Stimulated activated CD8-positive, alpha-beta memory T cell treated with anti-CD3 and anti-CD28 coated beads, Interleukin-12 subunit alpha, Interleukin-12 subunit beta, amount 100 ng/mL, for 1 hour (primary cell): Measurements from ENCODE around the gene TBL1XR1.
"Not testable (repeated sequence)": the region's sequence is repeated elsewhere in the genome, so short reads cannot be mapped to it uniquely, and the experiment has no call there.

Source experiments
- DNase-seq: peaks from one replicate; pipeline ENCODE4 v3.0.0-alpha.2; 2020; ENCODE audit warnings: low read depth

The TBL1XR1 gene

DNA sequence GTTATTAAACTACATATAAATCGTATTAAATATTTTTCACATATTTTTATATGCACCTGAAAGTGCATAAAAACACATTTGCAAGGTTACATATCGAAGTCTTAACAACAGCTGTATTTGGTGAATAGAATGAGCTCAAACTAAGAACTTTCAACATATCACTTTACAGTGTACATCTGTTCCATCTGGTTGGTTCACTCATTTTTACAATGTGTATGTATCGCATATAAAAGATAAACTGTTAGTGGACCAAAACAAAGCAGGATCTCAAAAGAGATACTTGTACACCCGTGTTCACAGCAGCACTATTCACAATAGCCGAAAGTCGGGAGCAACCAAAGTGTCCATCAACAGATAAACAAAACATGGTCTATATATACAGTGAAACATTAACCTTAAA is 55.8 kb downstream of the TBL1XR1 start:
- no peak for DNase-seq

DNA sequence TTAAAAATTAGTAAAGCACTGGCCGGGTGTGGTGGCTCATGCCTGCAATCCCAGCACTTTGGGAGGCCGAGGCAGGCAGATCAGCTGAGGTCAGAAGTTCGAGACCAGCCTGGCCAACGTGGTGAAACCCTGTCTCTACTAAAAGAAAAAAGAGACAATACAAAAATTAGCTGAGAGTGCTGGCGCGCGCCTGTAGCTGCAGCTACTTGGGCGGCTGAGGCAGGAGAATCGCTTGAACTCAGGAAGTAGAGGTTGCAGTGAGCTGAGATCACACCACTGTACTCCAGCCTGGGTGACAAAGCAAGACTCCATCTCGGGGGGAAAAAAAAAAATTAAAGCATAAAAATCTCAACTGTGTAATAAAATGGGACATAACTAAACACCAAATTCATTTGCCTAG is 58.1 kb downstream of the TBL1XR1 start:
- DNase-seq, result not testable (repeated sequence)

DNA sequence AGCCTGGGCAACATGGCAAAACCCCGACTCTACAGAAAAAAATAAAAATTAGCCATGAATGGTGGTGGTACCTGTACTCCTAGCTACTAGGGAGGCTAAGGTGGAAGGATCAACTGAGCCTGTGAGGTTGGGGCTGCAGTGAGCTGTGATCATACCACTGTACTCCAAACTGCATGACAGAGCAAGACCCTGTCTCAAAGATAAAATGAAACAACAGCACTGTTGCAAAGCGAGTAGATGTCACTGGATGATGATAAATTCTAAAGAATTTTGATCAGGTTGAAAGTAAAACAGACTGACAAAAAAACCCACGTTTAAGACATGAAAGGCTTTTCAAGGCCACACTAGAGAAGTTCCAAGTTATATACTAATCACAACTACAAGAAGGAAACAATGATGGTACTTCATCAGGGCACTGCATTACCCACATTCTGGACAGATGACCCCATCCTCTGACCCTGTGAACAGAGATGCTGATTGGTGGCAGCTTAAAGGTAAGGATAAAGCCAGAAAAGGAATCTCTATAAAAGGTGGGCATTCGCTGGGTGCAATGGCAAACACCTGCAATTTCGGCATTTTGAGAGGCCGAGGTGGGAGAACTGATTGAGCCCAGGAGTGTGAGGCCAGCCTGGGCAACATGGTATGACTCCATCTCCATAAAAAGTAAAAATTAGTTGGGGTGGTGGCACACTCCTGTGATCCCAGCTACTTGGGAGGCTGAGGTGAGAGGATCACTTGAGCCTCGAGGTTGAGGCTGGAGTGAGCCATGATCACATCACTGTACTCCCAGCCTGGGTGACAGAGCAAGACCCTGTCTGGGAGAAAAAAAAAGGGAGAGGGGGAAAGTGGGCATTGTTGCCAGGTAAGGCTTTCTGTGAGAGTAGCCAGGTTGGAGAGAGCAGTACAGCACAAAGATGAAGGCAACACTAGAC is 59.2 kb downstream of the TBL1XR1 start:
- DNase-seq, result no peak

DNA sequence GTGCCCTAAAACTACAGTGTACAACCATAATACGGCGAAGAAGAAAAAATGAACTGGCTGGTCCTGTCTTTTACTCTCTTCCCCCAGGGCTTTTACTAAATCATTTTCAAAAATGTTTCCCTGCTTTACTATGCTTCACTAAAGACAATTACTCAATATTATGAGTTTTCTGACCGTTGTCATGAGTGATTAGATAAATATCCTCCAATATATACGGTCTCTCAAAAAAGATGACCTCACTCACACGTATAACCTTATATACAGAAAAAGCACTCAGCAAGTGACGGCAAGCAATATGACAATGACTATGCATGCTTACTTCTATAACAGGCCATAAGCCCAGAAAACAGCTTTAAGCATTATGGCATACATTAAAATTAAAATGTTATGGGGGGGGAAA is 60.5 kb downstream of the TBL1XR1 start:
- DNase-seq, result no peak

DNA sequence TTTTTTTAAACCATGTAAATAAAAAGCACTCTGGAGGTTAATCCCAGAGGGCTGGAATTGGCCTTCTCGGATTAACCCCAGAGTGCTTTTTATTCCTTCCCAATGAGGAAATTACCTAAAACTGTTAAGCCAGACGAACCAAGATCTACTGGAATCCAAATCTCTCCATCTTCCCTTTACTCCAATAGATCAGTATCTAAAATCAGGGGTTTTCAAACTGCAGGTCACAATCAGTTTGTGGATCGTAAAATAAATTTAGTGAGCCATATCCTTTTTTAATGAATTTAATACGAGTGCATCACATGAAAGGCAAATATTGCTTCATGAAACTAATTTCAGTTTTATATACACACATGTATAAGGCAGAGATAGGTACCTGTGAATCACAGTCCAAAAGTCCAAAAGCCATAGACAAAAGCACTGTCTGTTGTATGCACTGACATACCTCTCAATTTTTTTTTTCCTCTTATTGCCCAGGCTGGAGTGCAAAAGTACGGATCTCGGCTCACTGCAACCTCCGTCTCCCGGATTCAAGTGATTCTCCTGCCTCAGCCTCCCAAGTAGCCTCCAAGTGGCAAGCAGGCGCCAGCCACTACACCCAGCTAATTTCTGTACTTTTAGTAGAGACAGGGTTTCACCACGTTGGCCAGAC is 61.3 kb downstream of the TBL1XR1 start:
- no peak for DNase-seq

DNA sequence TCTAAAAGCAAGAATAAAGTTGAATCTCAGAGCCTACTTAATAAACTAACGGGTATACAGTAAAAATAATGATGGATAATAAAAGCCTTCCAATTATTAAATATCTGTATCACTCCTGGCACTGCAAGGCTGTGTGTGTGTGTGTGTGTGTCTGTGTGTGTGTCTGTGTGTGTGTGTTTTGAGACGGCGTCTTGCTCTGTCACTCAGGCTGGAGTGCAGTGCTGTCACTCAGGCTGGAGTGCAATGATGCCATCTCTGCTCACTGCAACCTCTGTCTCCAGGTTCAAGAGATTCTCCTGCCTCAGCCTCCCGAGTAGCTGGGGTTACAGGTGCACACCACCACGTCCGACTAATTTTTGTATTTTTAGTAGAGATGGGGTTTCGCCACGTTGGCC is 62.5 kb downstream of the TBL1XR1 start:
- no peak for DNase-seq

DNA sequence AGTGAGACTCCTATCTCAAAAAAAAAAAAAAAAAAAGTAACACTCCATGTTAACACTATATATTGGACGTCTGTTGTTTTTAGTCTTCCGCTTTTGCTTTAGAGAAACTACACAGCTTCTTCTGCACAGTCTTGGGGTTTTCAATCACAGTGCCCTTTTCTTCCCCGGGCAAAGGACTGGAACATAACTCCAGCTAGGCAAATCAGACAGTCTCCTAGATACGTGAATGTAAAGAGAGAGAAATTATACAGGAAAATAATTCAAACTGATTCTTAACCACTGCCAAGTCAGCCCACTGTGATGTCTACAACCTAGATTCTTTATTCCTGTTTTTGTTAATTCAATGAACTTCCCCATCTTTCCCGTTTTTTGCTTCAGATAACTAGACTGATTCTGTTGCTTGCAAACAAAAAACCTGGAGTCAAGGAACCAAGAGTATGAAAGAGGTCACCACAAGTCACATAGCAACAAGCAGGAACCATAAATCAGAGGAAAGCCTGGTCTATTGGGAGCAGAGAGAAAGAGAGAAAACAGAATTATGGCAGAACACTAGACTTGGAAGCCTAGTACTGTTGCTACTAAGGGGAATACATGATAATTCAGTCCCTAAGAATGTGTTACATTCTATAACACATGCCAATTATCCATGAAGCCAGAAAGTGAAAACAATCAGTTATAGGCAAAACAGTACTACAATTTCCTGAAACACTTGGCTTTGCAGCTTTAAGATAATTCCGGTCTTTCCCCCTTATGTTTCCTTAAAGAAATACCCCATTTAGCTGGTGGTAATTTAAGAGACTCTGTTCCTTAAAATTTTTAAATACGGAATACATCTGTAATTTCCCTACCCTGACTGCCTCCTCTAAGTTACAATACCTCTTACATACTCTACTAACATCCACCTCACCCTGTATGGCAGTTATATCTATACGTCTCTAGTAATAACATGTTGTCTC is 63.1 kb downstream of the TBL1XR1 start:
- no peak for DNase-seq

DNA sequence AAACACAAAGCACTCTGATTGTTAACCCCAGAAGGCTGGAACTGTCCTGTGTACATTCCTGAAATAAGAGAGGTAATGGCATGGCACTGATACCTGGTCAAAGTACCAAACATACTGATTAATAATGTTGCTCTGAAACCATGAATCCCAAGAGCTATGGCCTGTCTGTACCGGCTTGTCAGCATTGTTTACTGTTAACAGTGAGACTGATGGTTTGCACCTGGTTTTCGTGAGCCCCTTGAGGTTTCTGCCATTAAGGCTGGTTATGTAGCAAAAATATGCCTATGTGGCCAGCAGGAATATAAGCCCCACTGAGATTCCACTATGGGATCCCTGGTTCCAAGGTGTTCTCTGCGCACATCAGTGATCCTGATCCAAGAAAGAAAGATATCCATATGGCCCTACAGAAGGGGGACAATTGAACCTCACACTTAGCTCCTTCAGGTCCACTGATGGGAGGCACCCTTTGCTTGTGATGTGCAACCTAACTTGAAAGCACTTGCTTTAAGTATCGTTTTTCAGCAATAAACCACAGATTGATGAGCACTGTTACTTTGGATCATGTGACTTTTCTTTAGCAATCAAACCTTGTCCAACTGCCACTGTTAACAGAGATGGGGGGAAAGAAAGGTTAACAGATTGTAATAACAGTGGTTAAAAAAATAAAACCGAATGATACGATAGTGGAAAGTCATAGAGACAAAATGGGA is 65.2 kb downstream of the TBL1XR1 start:
- DNase-seq, result no peak

DNA sequence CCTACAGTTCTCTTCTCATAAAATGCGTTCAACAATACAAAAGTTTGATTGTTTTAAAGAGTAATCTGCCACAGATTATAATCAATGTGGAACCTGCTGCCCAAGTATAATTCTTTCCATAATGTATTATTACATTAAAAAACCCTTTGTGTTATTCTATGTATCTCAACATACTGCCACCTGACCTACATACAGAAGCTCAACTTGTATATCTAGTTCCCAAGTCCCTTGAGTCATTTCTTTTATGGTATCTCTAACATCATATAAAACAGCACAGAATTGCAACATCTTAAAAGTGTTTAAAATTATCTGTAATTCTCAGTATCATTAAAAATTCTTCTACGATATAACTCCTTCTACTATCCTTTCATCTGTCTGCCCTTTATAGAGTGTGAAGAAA is 70.3 kb downstream of the TBL1XR1 start:
- DNase-seq, result no peak

DNA sequence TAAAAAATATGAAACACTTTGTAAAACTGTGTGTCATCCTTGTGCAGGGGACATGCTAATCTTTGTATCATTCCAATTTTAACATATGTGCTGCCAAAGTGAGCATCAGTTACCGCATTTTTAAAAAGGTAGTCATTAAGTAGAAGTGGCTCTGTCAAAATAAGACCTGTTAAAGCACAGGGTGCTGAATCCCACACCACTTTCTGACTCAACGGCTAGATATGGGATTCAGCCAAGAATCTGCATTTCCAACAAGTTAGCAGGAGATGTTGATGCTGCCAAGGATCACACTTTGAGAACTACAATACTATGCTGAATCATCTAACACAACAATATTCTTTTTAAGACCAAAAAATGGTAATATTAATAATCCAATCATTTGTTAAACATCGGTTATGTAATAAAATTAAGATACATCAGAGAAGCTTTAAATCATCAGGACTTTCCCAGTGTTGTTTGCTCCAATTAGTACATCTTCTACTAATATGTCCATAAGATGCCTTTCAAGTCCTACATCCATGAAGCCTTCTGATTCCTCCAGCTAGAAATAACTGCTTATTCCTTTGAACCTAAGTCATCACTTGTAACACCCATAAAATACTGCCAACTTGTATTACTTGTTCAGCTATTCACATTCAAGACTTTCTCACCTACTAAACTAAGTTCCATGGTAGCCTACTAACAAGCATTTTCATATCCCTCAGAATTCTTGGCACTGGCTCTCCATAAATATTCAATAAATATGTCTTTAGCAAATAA is 71.1 kb downstream of the TBL1XR1 start:
- no peak for DNase-seq

DNA sequence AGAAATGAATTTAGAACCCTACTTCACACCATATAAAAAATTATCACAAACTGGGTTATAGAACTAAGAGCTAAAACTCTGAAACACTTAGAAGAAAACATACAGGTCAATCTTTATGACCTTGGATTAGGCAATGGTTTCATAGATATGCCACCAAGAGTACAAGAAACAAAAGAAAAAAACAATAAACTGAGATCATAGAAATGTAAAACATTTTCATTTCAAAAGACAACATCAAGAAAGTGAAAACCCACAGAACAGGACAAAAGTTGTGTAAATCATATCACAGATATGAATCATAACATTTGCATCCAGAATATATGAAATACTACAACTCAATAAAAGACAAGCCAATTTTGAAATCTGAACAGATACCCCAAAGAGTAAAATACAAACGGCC is 72.4 kb downstream of the TBL1XR1 start:
- no peak for DNase-seq

DNA sequence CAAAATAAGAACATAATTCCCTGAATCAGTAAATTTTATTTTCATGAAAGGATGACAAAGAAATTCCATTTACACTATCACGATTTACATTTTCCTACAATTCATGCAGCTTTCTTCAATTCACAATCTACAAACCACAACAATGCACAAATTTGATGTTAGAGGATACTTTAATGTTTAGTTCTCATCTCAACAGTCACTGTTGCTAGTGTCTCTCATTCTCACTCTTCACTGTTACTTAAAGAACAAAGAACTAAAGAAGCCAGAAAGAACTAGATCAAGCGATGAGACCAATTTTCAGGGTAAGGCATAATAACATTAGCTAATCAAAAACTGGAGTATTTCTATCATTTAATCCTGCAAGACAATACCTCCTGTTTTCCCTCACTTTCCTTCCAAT is 73.5 kb downstream of the TBL1XR1 start:
- DNase-seq, result no peak

DNA sequence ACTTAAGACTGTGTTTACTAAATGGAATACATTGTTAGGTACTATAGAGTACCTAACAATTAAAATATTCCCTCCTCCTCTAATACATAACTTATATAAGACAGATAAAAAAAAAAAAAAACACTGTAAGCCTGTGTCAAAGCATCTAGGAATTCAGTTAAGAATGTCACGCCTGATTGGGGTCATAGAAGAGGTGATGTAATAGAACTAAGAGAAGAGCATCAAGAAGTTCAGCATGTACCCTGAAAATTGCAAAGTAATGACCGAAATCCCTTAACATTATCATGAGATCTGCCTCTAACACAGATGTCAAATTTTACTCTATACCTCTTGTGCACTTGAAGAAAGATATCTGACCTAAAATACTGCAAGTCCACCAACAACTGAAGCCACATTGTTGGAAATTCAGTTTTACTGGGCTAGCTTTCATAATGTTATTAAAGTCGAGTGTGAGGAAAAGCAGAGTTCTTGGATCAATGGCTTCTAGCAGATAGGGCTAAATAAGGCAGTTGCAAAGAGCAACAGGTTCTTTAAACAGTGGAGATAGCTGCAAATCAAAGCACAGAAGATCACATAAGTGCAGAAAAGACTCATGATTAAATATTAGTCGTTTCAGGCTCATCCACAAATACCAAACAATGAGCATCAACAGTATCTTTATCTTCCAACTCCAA is 75.0 kb downstream of the TBL1XR1 start:
- no peak for DNase-seq

DNA sequence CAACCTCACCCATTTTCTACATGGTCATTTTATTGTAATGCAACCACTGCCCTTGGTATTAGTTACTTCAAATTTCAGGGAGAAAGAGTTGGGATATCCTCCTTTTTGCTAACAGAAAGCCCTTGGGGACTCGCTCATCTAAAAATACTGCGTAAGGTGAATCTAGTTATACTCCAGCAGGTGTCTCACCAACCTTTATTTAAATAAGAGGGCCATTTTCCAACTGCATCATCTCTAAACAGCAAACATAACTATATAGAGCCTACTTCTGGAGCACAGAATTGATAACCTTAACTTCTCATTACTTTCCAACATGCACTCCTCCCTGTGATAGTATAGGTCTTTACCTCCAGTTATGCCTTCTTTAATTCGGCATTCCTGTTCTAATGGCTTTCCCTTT is 77.5 kb downstream of the TBL1XR1 start:
- no peak for DNase-seq

DNA sequence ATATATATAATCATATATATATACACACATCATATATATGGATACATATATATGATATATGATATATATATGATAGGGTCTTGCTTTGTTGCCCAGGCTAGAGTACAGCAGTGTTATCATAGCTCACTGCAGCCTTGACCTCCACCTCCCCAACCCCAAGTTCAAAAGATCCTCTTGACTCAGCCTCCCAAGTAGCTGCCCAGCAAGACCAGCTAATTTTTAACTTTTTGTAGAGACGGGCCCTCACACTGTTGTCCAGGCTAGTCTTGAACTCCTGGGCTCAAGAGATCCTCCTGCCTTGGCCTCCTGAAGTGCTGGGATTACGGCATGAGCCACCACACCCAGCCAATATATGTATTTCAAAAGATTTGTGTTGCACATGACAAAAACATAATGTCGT is 83.0 kb downstream of the TBL1XR1 start:
- no peak for DNase-seq

DNA sequence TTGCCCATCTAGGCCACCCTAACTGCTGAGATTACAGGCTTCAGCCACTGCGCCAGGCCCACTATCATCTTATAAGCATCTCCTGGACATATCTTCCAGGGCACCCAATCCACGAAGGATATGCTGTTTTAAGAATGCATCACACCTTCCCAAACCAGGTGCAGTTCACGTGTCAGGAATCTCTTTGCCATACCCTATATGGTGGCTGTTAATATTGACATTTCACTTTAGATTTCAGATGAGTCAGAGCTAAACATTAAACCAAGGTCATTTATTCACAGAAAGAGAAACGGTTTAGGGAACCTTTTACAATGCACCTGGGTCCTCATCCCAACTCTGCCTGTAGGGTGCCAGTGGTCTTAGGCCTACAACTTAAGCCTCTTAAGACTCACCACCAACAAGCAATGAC is 85.7 kb downstream of the TBL1XR1 start:
- DNase-seq, result no peak

DNA sequence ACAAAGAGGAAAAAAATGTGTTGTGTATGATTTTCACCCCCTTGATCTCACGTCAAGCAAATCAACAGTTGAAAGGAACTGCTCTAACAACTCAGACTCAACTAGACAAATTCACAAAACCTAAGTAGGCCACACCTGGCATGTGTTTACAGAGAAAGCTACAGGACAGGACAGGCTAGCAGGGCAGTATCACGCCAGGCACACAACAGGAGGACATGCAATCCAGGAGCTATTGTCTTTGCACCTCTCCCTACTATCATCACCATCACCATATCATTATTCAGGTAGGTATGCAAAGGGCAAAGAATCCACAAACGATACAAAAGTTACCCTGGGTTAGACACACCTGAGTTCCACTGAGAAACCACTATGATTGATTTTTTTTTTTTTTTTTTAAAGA is 86.4 kb downstream of the TBL1XR1 start:
- no peak for DNase-seq

DNA sequence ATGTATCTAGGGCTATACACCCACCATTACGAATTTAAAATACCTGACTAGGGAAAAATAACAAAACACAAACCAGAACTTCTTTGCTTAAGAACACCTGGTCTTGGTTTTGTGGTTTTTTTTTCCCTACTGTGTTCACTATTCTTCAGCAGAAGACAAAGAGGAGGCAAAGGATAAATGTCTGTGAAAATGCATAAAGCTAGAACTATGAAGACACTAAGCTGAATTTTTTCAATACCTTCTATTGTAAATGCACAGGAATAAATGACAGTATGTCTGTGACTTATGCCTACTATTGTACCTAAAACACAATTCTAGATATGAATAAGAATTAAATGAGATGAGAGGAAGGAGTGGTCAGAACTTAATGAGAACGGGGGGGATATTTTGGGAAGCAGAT is 86.9 kb downstream of the TBL1XR1 start:
- DNase-seq, result no peak

DNA sequence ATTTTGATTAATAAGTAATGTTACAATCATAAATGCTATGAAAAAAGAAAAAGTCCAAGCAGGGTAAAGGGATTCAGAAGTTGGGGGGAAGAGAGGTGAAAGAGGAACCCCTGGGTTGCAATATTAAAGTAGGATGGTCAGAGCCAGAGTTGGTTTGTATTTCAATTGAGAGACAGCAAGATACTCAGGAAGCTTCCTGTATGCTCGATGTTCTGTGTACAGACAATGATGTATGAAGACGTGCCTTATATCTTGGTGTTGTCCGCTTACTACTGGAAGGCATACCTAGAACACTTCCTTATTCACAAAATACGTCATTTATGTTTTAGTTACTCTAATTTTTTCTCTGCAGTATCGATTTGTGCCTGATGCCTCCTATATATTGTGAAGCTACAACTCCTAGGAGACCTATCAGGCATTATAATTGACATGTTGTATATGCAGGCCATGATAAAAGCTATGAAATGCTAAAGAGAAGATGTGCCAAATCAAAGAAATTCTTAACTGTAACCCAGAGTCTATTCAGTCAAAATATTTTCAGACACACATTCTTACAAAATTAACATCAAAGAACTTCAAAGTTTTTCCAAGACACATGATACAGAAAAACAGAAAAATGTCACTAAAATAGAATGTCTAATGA is 87.5 kb downstream of the TBL1XR1 start:
- DNase-seq, result no peak

DNA sequence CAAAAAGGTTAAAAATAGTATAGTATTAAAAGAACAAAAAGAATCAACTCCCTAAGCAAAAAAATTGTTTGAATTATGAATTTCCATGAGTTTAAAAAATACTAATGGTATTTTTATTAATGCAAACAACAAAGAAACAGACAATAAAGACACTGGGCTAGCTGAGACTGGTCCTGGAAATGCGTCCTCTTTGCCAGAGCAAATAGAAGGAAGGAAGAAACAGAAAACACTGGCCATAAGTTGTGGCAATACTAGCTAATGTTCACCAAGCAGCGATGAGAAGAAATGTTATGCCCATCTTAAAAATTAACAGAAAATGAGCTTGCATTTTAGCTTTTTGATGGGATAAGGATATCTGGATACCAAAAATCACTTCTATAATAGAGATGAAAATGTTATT is 88.6 kb downstream of the TBL1XR1 start:
- DNase-seq, result no peak
